Measurements from ENCODE around the gene KRT33A. TPM values are rescaled to one million over a fixed set of nuclear protein-coding genes. Genes with fewer than 3 reads are reported as not detected.

KRT33A gene
- total and polyA plus RNA-seq, 7 experiments from 2014 or later, result not detected

- H3K27ac Mint-ChIP-seq, result peak overlapping the region in 3 of 9 donors; percentile 36 to 53 (median 46)
- POLR2A ChIA-PET, result no interaction called here
Observed at GRCh38 chr17:41304091-41304490, 46.5 kb downstream of the KRT33A start.

GRCh38 chr17:41302981-41303380 lies 47.6 kb downstream of the KRT33A start:
- Histone ChIP-seq H3K4me1 (ENCODE audit: control insufficient read depth in 2 of 2, insufficient read depth in 2 of 2, low read length in 2 of 2) (peaks cover 13 to 15% of the 10 kb centered on the region in 2 donors), H3K36me3 (ENCODE audit: control insufficient read depth in 2 of 3, insufficient read depth in 3 of 3, low read length in 3 of 3) (no peaks in the 10 kb centered on the region), H3K27ac (ENCODE audit: low read depth, low read length) (no peak overlapping the region), H3K9me3 (ENCODE audit: control insufficient read depth in 2 of 3, low read length in 3 of 3) (no peaks in the 10 kb centered on the region), H3K4me3 (ENCODE audit: low read length) (no peak overlapping the region), H3K27me3 (ENCODE audit: control insufficient read depth in 2 of 2, insufficient read depth in 2 of 2, low read length in 2 of 2) (no peaks in the 10 kb centered on the region)
- intact Hi-C loops (cut with micrococcal nuclease), result no loop called here
- peaks cover 4 to 44% (median 36%) of the 10 kb centered on the region in 7 donors for H3K4me1 Mint-ChIP-seq
- POLR2A ChIA-PET, result no interaction called here
- H3K4me3 Mint-ChIP-seq, result no peak overlapping the region
- ATAC-seq (no peak), DNase-seq (no peak)
- peak overlapping the region in 1 of 9 donors; percentile 7 for H3K27ac Mint-ChIP-seq
- H3K36me3 Mint-ChIP-seq, result peaks cover 0 to 14% (median 10%) of the 10 kb centered on the region in 5 donors
- CTCF ChIA-PET, result no interaction called here
- peaks cover 0 to 22% (median 7%) of the 10 kb centered on the region in 11 donors for H3K9me3 Mint-ChIP-seq
- peaks cover 0 to 2% (median 0%) of the 10 kb centered on the region in 5 donors for H3K27me3 Mint-ChIP-seq

More at GRCh38 chr17:41304091-41304490, 46.5 kb downstream of the KRT33A start:
- CTCF ChIA-PET, result no interaction called here
- no peaks in the 10 kb centered on the region for H3K36me3 ChIP-seq (ENCODE audit: control insufficient read depth in 2 of 3, insufficient read depth in 3 of 3, low read length in 3 of 3)
- H3K27me3 Mint-ChIP-seq, result peaks cover 0 to 2% (median 0%) of the 10 kb centered on the region in 5 donors
- DNase-seq, result no peak
- ATAC-seq, result no peak
- intact Hi-C loops (cut with micrococcal nuclease), result no loop called here
- peaks cover 23 to 26% of the 10 kb centered on the region in 2 donors for H3K4me1 ChIP-seq (ENCODE audit: control insufficient read depth in 2 of 2, insufficient read depth in 2 of 2, low read length in 2 of 2)
- H3K27ac ChIP-seq (ENCODE audit: low read depth, low read length), result no peak overlapping the region
- peaks cover 15 to 55% (median 47%) of the 10 kb centered on the region in 7 donors for H3K4me1 Mint-ChIP-seq
- H3K9me3 ChIP-seq (ENCODE audit: control insufficient read depth in 2 of 3, low read length in 3 of 3), result no peaks in the 10 kb centered on the region
- peaks cover 0 to 14% (median 10%) of the 10 kb centered on the region in 5 donors for H3K36me3 Mint-ChIP-seq
- H3K27me3 ChIP-seq (ENCODE audit: control insufficient read depth in 2 of 2, insufficient read depth in 2 of 2, low read length in 2 of 2), result no peaks in the 10 kb centered on the region
- H3K4me3 Mint-ChIP-seq, result no peak overlapping the region
- H3K4me3 ChIP-seq (ENCODE audit: low read length), result no peak overlapping the region
- peaks cover 0 to 22% (median 7%) of the 10 kb centered on the region in 11 donors for H3K9me3 Mint-ChIP-seq

GRCh38 chr17:41301916-41302901 lies 48.4 kb downstream of the KRT33A start, which contains the start of gene KRTAP29-1:
Gene KRTAP29-1 (minus strand): TSS chr17:41302851. CDS start chr17:41302851, 0 bp downstream.
- Histone ChIP-seq H3K27ac (ENCODE audit: low read depth, low read length) (no peak within 1 kb of the TSS), H3K9me3 (ENCODE audit: control insufficient read depth in 2 of 3, low read length in 3 of 3) (no peaks in the 10 kb centered on the region), H3K4me3 (ENCODE audit: low read length) (no peak within 1 kb of the TSS), H3K36me3 (ENCODE audit: control insufficient read depth in 2 of 3, insufficient read depth in 3 of 3, low read length in 3 of 3) (no peaks in the 10 kb centered on the region), H3K4me1 (ENCODE audit: control insufficient read depth in 2 of 2, insufficient read depth in 2 of 2, low read length in 2 of 2) (peaks cover 5 to 7% of the 10 kb centered on the region in 2 donors), H3K27me3 (ENCODE audit: control insufficient read depth in 2 of 2, insufficient read depth in 2 of 2, low read length in 2 of 2) (no peaks in the 10 kb centered on the region)
- ChIA-PET CTCF (no interaction called here), POLR2A (no interaction called here)
- Mint-ChIP-seq H3K4me3 (peak within 1 kb of the TSS in 1 of 10 donors; percentile 6), H3K4me1 (peaks cover 0 to 37% (median 29%) of the 10 kb centered on the region in 7 donors), H3K9me3 (peaks cover 0 to 22% (median 7%) of the 10 kb centered on the region in 11 donors), H3K36me3 (peaks cover 0 to 14% (median 10%) of the 10 kb centered on the region in 5 donors), H3K27ac (peak within 1 kb of the TSS in 2 of 9 donors; percentile 58 to 76), H3K27me3 (peaks cover 0 to 2% (median 0%) of the 10 kb centered on the region in 5 donors)
- DNase-seq (no peak), ATAC-seq (no peak)
- intact Hi-C loops (cut with micrococcal nuclease), result no loop called here

GRCh38 chr17:41301204-41301790 lies 49.3 kb downstream of the KRT33A start:
- no peaks in the 10 kb centered on the region for H3K36me3 ChIP-seq (ENCODE audit: control insufficient read depth in 2 of 3, insufficient read depth in 3 of 3, low read length in 3 of 3)
- H3K27me3 Mint-ChIP-seq, result peaks cover 0 to 2% (median 0%) of the 10 kb centered on the region in 5 donors
- intact Hi-C loops (cut with micrococcal nuclease), result no loop called here
- H3K27ac ChIP-seq (ENCODE audit: low read depth, low read length), result no peak overlapping the region
- no peaks in the 10 kb centered on the region for H3K4me1 ChIP-seq (ENCODE audit: control insufficient read depth in 2 of 2, insufficient read depth in 2 of 2, low read length in 2 of 2)
- peaks cover 0 to 22% (median 7%) of the 10 kb centered on the region in 11 donors for H3K9me3 Mint-ChIP-seq
- ATAC-seq (no peak), DNase-seq (no peak)
- peak overlapping the region in 2 of 9 donors; percentile 18 to 76 for H3K27ac Mint-ChIP-seq
- peak overlapping the region in 1 of 10 donors; percentile 16 for H3K4me3 Mint-ChIP-seq
- H3K36me3 Mint-ChIP-seq, result peaks cover 0 to 14% (median 10%) of the 10 kb centered on the region in 5 donors
- ChIA-PET CTCF (interaction anchor here (0.6 kb wide), 1 partner anchor 48 kb away, joined by 6 read pairs; no protein-coding TSS in a partner anchor), POLR2A (no interaction called here)
- H3K4me1 Mint-ChIP-seq, result peaks cover 0 to 28% (median 19%) of the 10 kb centered on the region in 7 donors
- no peak overlapping the region for H3K4me3 ChIP-seq (ENCODE audit: low read length)
- H3K27me3 ChIP-seq (ENCODE audit: control insufficient read depth in 2 of 2, insufficient read depth in 2 of 2, low read length in 2 of 2), result no peaks in the 10 kb centered on the region
- H3K9me3 ChIP-seq (ENCODE audit: control insufficient read depth in 2 of 3, low read length in 3 of 3), result no peaks in the 10 kb centered on the region

- no peak overlapping the region for H3K4me3 ChIP-seq (ENCODE audit: low read length)
- peaks cover 0 to 19% (median 7%) of the 10 kb centered on the region in 7 donors for H3K4me1 Mint-ChIP-seq
- intact Hi-C loops (cut with micrococcal nuclease), result no loop called here
- no peaks in the 10 kb centered on the region for H3K9me3 ChIP-seq (ENCODE audit: control insufficient read depth in 2 of 3, low read length in 3 of 3)
- H3K27me3 ChIP-seq (ENCODE audit: control insufficient read depth in 2 of 2, insufficient read depth in 2 of 2, low read length in 2 of 2), result no peaks in the 10 kb centered on the region
- H3K36me3 Mint-ChIP-seq, result peaks cover 0 to 10% (median 8%) of the 10 kb centered on the region in 5 donors
- ChIA-PET POLR2A (no interaction called here), CTCF (no interaction called here)
- H3K27ac ChIP-seq (ENCODE audit: low read depth, low read length), result no peak overlapping the region
- no peaks in the 10 kb centered on the region for H3K4me1 ChIP-seq (ENCODE audit: control insufficient read depth in 2 of 2, insufficient read depth in 2 of 2, low read length in 2 of 2)
- peaks cover 0 to 5% (median 0%) of the 10 kb centered on the region in 5 donors for H3K27me3 Mint-ChIP-seq
- DNase-seq (no peak), ATAC-seq (no peak)
- no peaks in the 10 kb centered on the region for H3K36me3 ChIP-seq (ENCODE audit: control insufficient read depth in 2 of 3, insufficient read depth in 3 of 3, low read length in 3 of 3)
- peaks cover 0 to 22% (median 8%) of the 10 kb centered on the region in 11 donors for H3K9me3 Mint-ChIP-seq
- H3K4me3 Mint-ChIP-seq, result no peak overlapping the region
- no peak overlapping the region for H3K27ac Mint-ChIP-seq
Observed at GRCh38 chr17:41298458-41299135, 52.0 kb downstream of the KRT33A start.

- ChIA-PET CTCF (no interaction called here), POLR2A (no interaction called here)
- Histone ChIP-seq H3K36me3 (ENCODE audit: control insufficient read depth in 2 of 3, insufficient read depth in 3 of 3, low read length in 3 of 3) (no peaks in the 10 kb centered on the region), H3K27ac (ENCODE audit: low read depth, low read length) (no peak overlapping the region), H3K4me1 (ENCODE audit: control insufficient read depth in 2 of 2, insufficient read depth in 2 of 2, low read length in 2 of 2) (no peaks in the 10 kb centered on the region), H3K4me3 (ENCODE audit: low read length) (no peak overlapping the region), H3K9me3 (ENCODE audit: control insufficient read depth in 2 of 3, low read length in 3 of 3) (no peaks in the 10 kb centered on the region), H3K27me3 (ENCODE audit: control insufficient read depth in 2 of 2, insufficient read depth in 2 of 2, low read length in 2 of 2) (no peaks in the 10 kb centered on the region)
- intact Hi-C loops (cut with micrococcal nuclease), result no loop called here
- H3K4me3 Mint-ChIP-seq, result no peak overlapping the region
- DNase-seq (no peak), ATAC-seq (no peak)
- H3K9me3 Mint-ChIP-seq, result peaks cover 0 to 17% (median 6%) of the 10 kb centered on the region in 11 donors
- peaks cover 0 to 13% (median 0%) of the 10 kb centered on the region in 5 donors for H3K27me3 Mint-ChIP-seq
- H3K4me1 Mint-ChIP-seq, result peaks cover 0 to 18% (median 7%) of the 10 kb centered on the region in 7 donors
- peaks cover 0 to 9% (median 8%) of the 10 kb centered on the region in 5 donors for H3K36me3 Mint-ChIP-seq
- H3K27ac Mint-ChIP-seq, result no peak overlapping the region
Observed at GRCh38 chr17:41296846-41297245, 53.8 kb downstream of the KRT33A start.

Measured in naive thymus-derived CD4-positive, alpha-beta T cell (primary cell).